ENCODE data around the gene GLB1L3. TPM values are rescaled to one million over a fixed set of nuclear protein-coding genes. Genes with fewer than 3 reads are reported as not detected.

The GLB1L3 gene
- total RNA-seq, 1 donor from 2014 or later = not detected

- DNase-seq = no peak
- TF ChIP-seq CTCF (IDR thresholded peaks at IDR 0.05; ENCODE audit: borderline replicate concordance) = no peak
- intact Hi-C loops (cut with micrococcal nuclease) = no loop called here
- H3K27me3 ChIP-seq (ENCODE audit: low read depth) = peaks cover 22% of the 10 kb centered on the region
- no peak overlapping the region for H3K4me3 ChIP-seq
- no peak overlapping the region for H3K27ac ChIP-seq (replicated peaks)
- no peaks in the 10 kb centered on the region for H3K4me1 ChIP-seq
- H3K36me3 ChIP-seq = no peaks in the 10 kb centered on the region
- no peaks in the 10 kb centered on the region for H3K9me3 ChIP-seq (replicated peaks)
Observed at GRCh38 chr11:134292661-134293060, 16.5 kb downstream of the GLB1L3 start.

- no peak overlapping the region for H3K27ac ChIP-seq (replicated peaks)
- H3K9me3 ChIP-seq (replicated peaks) = no peaks in the 10 kb centered on the region
- H3K4me3 ChIP-seq = no peak overlapping the region
- H3K27me3 ChIP-seq (ENCODE audit: low read depth) = peaks cover 21% of the 10 kb centered on the region
- no peak for TF ChIP-seq CTCF (IDR thresholded peaks at IDR 0.05; ENCODE audit: borderline replicate concordance)
- intact Hi-C loops (cut with micrococcal nuclease) = no loop called here
- no peaks in the 10 kb centered on the region for H3K36me3 ChIP-seq
- DNase-seq = no peak
- H3K4me1 ChIP-seq = no peaks in the 10 kb centered on the region
Observed at GRCh38 chr11:134293119-134294113, 17.2 kb downstream of the GLB1L3 start.

- Histone ChIP-seq H3K4me1 (no peaks in the 10 kb centered on the region), H3K36me3 (no peaks in the 10 kb centered on the region), H3K27ac (replicated peaks) (no peak overlapping the region), H3K4me3 (no peak overlapping the region), H3K9me3 (replicated peaks) (no peaks in the 10 kb centered on the region), H3K27me3 (ENCODE audit: low read depth) (peaks cover 21% of the 10 kb centered on the region)
- TF ChIP-seq CTCF (IDR thresholded peaks at IDR 0.05; ENCODE audit: borderline replicate concordance) = no peak
- no peak for DNase-seq
- intact Hi-C loops (cut with micrococcal nuclease) = no loop called here
Observed at GRCh38 chr11:134294664-134295063, 18.5 kb downstream of the GLB1L3 start.

GRCh38 chr11:134312223-134312622 lies 36.0 kb downstream of the GLB1L3 start:
- no peak for TF ChIP-seq CTCF (IDR thresholded peaks at IDR 0.05; ENCODE audit: borderline replicate concordance)
- Histone ChIP-seq H3K27me3 (ENCODE audit: low read depth) (peaks cover 26% of the 10 kb centered on the region), H3K9me3 (replicated peaks) (peaks cover 11% of the 10 kb centered on the region), H3K27ac (replicated peaks) (no peak overlapping the region), H3K36me3 (no peaks in the 10 kb centered on the region), H3K4me3 (no peak overlapping the region), H3K4me1 (no peaks in the 10 kb centered on the region)
- intact Hi-C loops (cut with micrococcal nuclease) = no loop called here
- DNase-seq = no peak

GRCh38 chr11:134312807-134313206 lies 36.6 kb downstream of the GLB1L3 start:
- intact Hi-C loops (cut with micrococcal nuclease) = no loop called here
- no peak for DNase-seq
- H3K27me3 ChIP-seq (ENCODE audit: low read depth) = peaks cover 23% of the 10 kb centered on the region
- no peaks in the 10 kb centered on the region for H3K4me1 ChIP-seq
- TF ChIP-seq CTCF (IDR thresholded peaks at IDR 0.05; ENCODE audit: borderline replicate concordance) = no peak
- no peaks in the 10 kb centered on the region for H3K36me3 ChIP-seq
- peaks cover 17% of the 10 kb centered on the region for H3K9me3 ChIP-seq (replicated peaks)
- no peak overlapping the region for H3K4me3 ChIP-seq
- no peak overlapping the region for H3K27ac ChIP-seq (replicated peaks)

Data from left ventricle myocardium inferior (tissue), 1 donor.